Glutamatergic neuron (in vitro differentiated cells): ENCODE measurements around the gene PTPRN2. TPM values are rescaled to one million over a fixed set of nuclear protein-coding genes. Genes with fewer than 3 reads are reported as not detected.
"Not testable (repeated sequence)": the region's sequence is repeated elsewhere in the genome, so short reads cannot be mapped to it uniquely, and the experiment has no call there.

Experiments used
- DNase-seq: peaks from one replicate; pipeline ENCODE4 v3.0.0; 2022
- H3K27ac Mint-ChIP-seq: one replicate; pipeline ENCODE4 v1.8.0; 2020; ENCODE audit warnings: mild to moderate bottlenecking, mixed read lengths, inconsistent platforms; ENCODE audit not compliant: unreplicated experiment
- H3K27me3 Mint-ChIP-seq: one replicate; pipeline ENCODE4 v1.8.0; 2020; ENCODE audit warnings: mild to moderate bottlenecking, moderate library complexity, mixed read lengths, inconsistent platforms; ENCODE audit not compliant: unreplicated experiment
- H3K36me3 Mint-ChIP-seq: one replicate; pipeline ENCODE4 v1.8.0; 2020; ENCODE audit warnings: mild to moderate bottlenecking, mixed read lengths, inconsistent platforms; ENCODE audit not compliant: unreplicated experiment
- H3K4me1 Mint-ChIP-seq: one replicate; pipeline ENCODE4 v1.8.0; 2020; ENCODE audit warnings: mild to moderate bottlenecking, low read depth, mixed read lengths, inconsistent platforms; ENCODE audit not compliant: unreplicated experiment
- H3K4me3 Mint-ChIP-seq: one replicate; pipeline ENCODE4 v1.8.0; 2020; ENCODE audit warnings: mild to moderate bottlenecking, mixed read lengths, inconsistent platforms; ENCODE audit not compliant: unreplicated experiment
- H3K9me3 Mint-ChIP-seq: one replicate; pipeline ENCODE4 v1.8.0; 2020; ENCODE audit warnings: mild to moderate bottlenecking, moderate library complexity, mixed read lengths, inconsistent platforms; ENCODE audit not compliant: unreplicated experiment
- total RNA-seq: library from RNA; stranded (reverse); fragmentation: NEBNext Ultra II Directional; extraction: Animal tissue kit (Norgen Biotek cat#: 25700); gene quantifications from one replicate; pipeline ENCODE4 v1.2.1, GENCODE V29; 2021; ENCODE audit not compliant: unreplicated experiment
- TF ChIP-seq, protein P1 (sequence below): fragments of 200-600 bp; sonication (generic); IDR thresholded peaks from one replicate; pipeline ENCODE4 v1.5.0; 2021; ENCODE audit not compliant: partially characterized antibody, unreplicated experiment

The PTPRN2 gene
- total RNA-seq, 1 donor from 2014 or later = 49.0 TPM

- no peak for DNase-seq
Measured at GRCh38 chr7:157898802-157899505, 688.7 kb downstream of the PTPRN2 start.

GRCh38 chr7:157898261-157898660, 689.4 kb downstream of the PTPRN2 start:
- Mint-ChIP-seq H3K9me3 (peaks cover 15% of the 10 kb centered on the region), H3K4me1 (peaks cover 10% of the 10 kb centered on the region), H3K4me3 (no peak overlapping the region), H3K27ac (no peak overlapping the region), H3K27me3 (peaks cover 10% of the 10 kb centered on the region), H3K36me3 (peaks cover 15% of the 10 kb centered on the region)
- no peak for DNase-seq
- TF ChIP-seq, protein P1, sequence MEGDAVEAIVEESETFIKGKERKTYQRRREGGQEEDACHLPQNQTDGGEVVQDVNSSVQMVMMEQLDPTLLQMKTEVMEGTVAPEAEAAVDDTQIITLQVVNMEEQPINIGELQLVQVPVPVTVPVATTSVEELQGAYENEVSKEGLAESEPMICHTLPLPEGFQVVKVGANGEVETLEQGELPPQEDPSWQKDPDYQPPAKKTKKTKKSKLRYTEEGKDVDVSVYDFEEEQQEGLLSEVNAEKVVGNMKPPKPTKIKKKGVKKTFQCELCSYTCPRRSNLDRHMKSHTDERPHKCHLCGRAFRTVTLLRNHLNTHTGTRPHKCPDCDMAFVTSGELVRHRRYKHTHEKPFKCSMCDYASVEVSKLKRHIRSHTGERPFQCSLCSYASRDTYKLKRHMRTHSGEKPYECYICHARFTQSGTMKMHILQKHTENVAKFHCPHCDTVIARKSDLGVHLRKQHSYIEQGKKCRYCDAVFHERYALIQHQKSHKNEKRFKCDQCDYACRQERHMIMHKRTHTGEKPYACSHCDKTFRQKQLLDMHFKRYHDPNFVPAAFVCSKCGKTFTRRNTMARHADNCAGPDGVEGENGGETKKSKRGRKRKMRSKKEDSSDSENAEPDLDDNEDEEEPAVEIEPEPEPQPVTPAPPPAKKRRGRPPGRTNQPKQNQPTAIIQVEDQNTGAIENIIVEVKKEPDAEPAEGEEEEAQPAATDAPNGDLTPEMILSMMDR = no peak

More at GRCh38 chr7:157898802-157899505, 688.7 kb downstream of the PTPRN2 start:
- Mint-ChIP-seq H3K27ac (no peak overlapping the region), H3K4me1 (peaks cover 10% of the 10 kb centered on the region), H3K36me3 (peaks cover 15% of the 10 kb centered on the region), H3K9me3 (peaks cover 21% of the 10 kb centered on the region), H3K27me3 (peaks cover 9% of the 10 kb centered on the region), H3K4me3 (no peak overlapping the region)
- TF ChIP-seq, protein P1 = no peak

GRCh38 chr7:157897681-157898080, 689.9 kb downstream of the PTPRN2 start:
- H3K4me3 Mint-ChIP-seq = no peak overlapping the region
- H3K4me1 Mint-ChIP-seq = peaks cover 10% of the 10 kb centered on the region
- H3K27me3 Mint-ChIP-seq = peaks cover 10% of the 10 kb centered on the region
- H3K36me3 Mint-ChIP-seq = peaks cover 15% of the 10 kb centered on the region
- H3K27ac Mint-ChIP-seq = no peak overlapping the region
- no peak for DNase-seq
- H3K9me3 Mint-ChIP-seq = peaks cover 15% of the 10 kb centered on the region
- TF ChIP-seq, protein P1 = no peak

- Mint-ChIP-seq H3K9me3 (peaks cover 18% of the 10 kb centered on the region), H3K27ac (no peak overlapping the region), H3K4me3 (no peak overlapping the region), H3K36me3 (peaks cover 20% of the 10 kb centered on the region), H3K4me1 (peaks cover 10% of the 10 kb centered on the region), H3K27me3 (peaks cover 10% of the 10 kb centered on the region)
- TF ChIP-seq, protein P1 = no peak
- DNase-seq = no peak
Measured at GRCh38 chr7:157896774-157897555, 690.7 kb downstream of the PTPRN2 start.

DNA sequence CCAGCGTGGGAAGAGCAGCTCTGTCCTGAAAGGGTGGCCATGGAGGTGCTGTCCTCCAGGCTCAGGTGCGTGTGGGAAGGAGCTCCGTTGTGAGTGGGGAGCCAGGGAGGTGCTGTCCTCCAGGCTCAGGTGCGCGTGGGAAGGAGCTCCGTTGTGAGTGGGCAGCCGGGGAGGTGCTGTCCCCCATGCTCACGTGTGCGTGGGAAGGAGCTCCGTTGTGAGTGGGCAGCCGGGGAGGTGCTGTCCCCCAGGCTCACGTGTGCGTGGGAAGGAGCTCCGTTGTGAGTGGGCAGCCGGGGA, 691.3 kb downstream of the PTPRN2 start:
- Mint-ChIP-seq H3K36me3 (peaks cover 17% of the 10 kb centered on the region), H3K9me3 (peaks cover 17% of the 10 kb centered on the region)
- not testable (repeated sequence) for DNase-seq, H3K4me3 Mint-ChIP-seq, H3K27me3 Mint-ChIP-seq, H3K27ac Mint-ChIP-seq, H3K4me1 Mint-ChIP-seq
